Prostate gland (tissue), 2 donors: ENCODE measurements around the gene GEMIN4. TPM values are rescaled to one million over a fixed set of nuclear protein-coding genes. Genes with fewer than 3 reads are reported as not detected.
A peak's percentile ranks its signal among the peaks of the same experiment; 100 is the strongest.

ENCODE experiments used
- DNase-seq: peaks from one replicate; pipeline ENCODE4 v3.0.0-alpha.2; 2019; ENCODE audit warnings: low spot score
- H3K27ac ChIP-seq, 2 donors: fragments of 200-600 bp; sonication (generic); 2 replicates each; pipeline ENCODE4 v1.5.1; 2017 to 2019
- H3K27me3 ChIP-seq: fragments of 200-600 bp; sonication (generic); replicated peaks from 2 replicates; pipeline ENCODE4 v1.5.1; 2019; ENCODE audit not compliant: insufficient read depth
- H3K36me3 ChIP-seq, 2 donors: fragments of 200-600 bp; sonication (generic); 1 replicate in 1 of 2; 2 replicates in 1 of 2; pipeline versions ENCODE4 v1.5.1 to v1.8.1; 2017 to 2019
- H3K4me1 ChIP-seq: fragments of 200-600 bp; sonication (generic); replicated peaks from 2 replicates; pipeline ENCODE4 v1.5.1; 2019
- H3K4me3 ChIP-seq, 2 donors: fragments of 200-600 bp; sonication (generic); 2 replicates each; pipeline ENCODE4 v1.5.1; 2017 to 2019
- H3K9me3 ChIP-seq: fragments of 200-600 bp; sonication (generic); 2 replicates; pipeline ENCODE4 v1.5.1; 2017
- CTCF ChIP-seq, 4 experiments: fragments of 200-600 bp in 2 of 4; fragments of 450-650 bp in 2 of 4; sonication (generic) in 2 of 4; IDR thresholded peaks; 1 replicate in 3 of 4; 2 replicates in 1 of 4; pipeline ENCODE4 v1.5.1; 2016 to 2019; ENCODE audit warnings: antibody characterized with exemption in 4 of 4, mild to moderate bottlenecking in 2 of 4, moderate library complexity in 2 of 4
- POLR2A ChIP-seq: fragments of 450-650 bp; IDR thresholded peaks from one replicate; pipeline ENCODE4 v1.6.1; 2016; ENCODE audit warnings: antibody characterized with exemption, mild to moderate bottlenecking
- POLR2AphosphoS5 ChIP-seq: sonication (generic); formaldehyde crosslinking; IDR thresholded peaks from one replicate; pipeline ENCODE4 v1.6.1; 2017; ENCODE audit warnings: antibody characterized with exemption
- WGBS: methylation state at CpG from one replicate; pipeline ENCODE4 v1.1.5; 2018; 5-methylcytosine and 5-hydroxymethylcytosine counted together
- intact Hi-C: fragments of 100-400 bp; cut with DNase I; formaldehyde crosslinking; loops from one replicate; pipeline ENCODE4 v1.14.2; 2022
- total RNA-seq, 2 donors: library from RNA; depleted of rRNA; stranded (reverse); fragments of >200 nt; gene quantifications; one replicate each; pipeline ENCODE4 v1.1.0, GENCODE V29; 2016

GEMIN4 gene
- total RNA-seq, result 10 to 100 TPM; 27.9 to 33.1 TPM

DNA sequence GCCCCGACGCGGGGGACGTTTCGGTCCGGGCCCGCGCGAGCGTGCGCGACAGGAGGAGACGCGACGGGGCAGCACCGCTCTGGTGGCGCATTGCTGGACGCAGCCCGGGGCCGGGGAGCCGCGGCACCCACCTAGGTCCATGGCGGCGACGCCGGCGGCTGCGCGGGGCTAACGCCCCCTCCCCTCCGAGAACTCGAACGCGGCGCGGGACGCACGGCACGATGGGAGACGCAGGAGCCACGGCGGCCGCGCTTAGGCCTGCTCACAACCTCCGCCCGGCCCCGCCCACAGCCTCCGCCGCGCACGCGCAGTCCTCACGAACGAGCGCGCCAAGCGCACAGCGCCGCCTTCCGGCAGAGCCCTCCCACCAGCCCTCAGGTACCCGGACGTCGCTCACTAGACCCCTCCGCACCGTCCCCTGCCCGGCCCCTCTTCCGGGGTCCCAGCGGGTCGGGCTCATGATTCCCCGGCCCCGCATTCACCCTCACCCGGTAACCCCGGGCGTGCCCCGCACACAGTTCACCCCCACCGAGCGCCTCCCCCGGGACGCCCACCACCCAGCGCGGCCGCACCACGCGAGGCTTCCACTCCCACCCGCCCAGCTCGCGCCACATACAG lies at the start of gene GEMIN4:
Gene GEMIN4 (minus strand): TSS at position 263 of the 618 bp plus-strand sequence. CDS start 122 bp downstream, at position 141.
- WGBS, result 1% methylated on average over 40 of the region's 87 CpGs
- Histone ChIP-seq H3K4me3 (peak within 1 kb of the TSS; percentile 77 to 83), H3K4me1 (no peaks in the 10 kb centered on the region), H3K27ac (peak within 1 kb of the TSS; percentile 88 to 92), H3K27me3 (no peaks in the 10 kb centered on the region), H3K36me3 (no peaks in the 10 kb centered on the region), H3K9me3 (no peaks in the 10 kb centered on the region)
- intact Hi-C loops, result no loop called here
- DNase-seq, result peak; percentile 89
- TF ChIP-seq POLR2AphosphoS5 (peak; percentile 89), CTCF (IDR thresholded peaks at IDR 0.05) (peak; percentile 94 to 99 (median 97)), POLR2A (peak; percentile 81)

- DNase-seq, result no peak
- peaks cover 0 to 6% of the 10 kb centered on the region in 2 donors for H3K36me3 ChIP-seq
Measured at GRCh38 chr17:801660-802059, 49.6 kb upstream of the GEMIN4 start.

GRCh38 chr17:800446-801242 lies 48.6 kb upstream of the GEMIN4 start:
- intact Hi-C loops, result no loop called here
- Histone ChIP-seq H3K4me3 (no peak overlapping the region), H3K4me1 (no peaks in the 10 kb centered on the region), H3K27me3 (no peaks in the 10 kb centered on the region), H3K36me3 (peaks cover 0 to 6% of the 10 kb centered on the region in 2 donors), H3K27ac (no peak overlapping the region), H3K9me3 (no peaks in the 10 kb centered on the region)
- DNase-seq, result no peak
- no peak for TF ChIP-seq POLR2AphosphoS5
- 83% methylated on average over 39 of the region's 39 CpGs for WGBS

More at GRCh38 chr17:801660-802059, 49.6 kb upstream of the GEMIN4 start:
- no peak overlapping the region for H3K4me3 ChIP-seq
- H3K9me3 ChIP-seq, result no peaks in the 10 kb centered on the region
- intact Hi-C loops, result no loop called here
- no peak for TF ChIP-seq CTCF (IDR thresholded peaks at IDR 0.05)
- no peak for TF ChIP-seq POLR2AphosphoS5
- no peak for TF ChIP-seq POLR2A
- 76% methylated on average over 6 of the region's 6 CpGs for WGBS
- H3K4me1 ChIP-seq, result no peaks in the 10 kb centered on the region
- H3K27me3 ChIP-seq, result no peaks in the 10 kb centered on the region
- no peak overlapping the region for H3K27ac ChIP-seq

GRCh38 chr17:799261-799660 lies 47.2 kb upstream of the GEMIN4 start:
- DNase-seq, result no peak
- 82% methylated on average over 11 of the region's 11 CpGs for WGBS
- TF ChIP-seq CTCF (IDR thresholded peaks at IDR 0.05) (no peak), POLR2A (no peak), POLR2AphosphoS5 (no peak)
- no peak overlapping the region for H3K27ac ChIP-seq
- no peaks in the 10 kb centered on the region for H3K9me3 ChIP-seq
- no peak overlapping the region for H3K4me3 ChIP-seq
- no peaks in the 10 kb centered on the region for H3K4me1 ChIP-seq
- no peaks in the 10 kb centered on the region for H3K27me3 ChIP-seq
- intact Hi-C loops, result loop anchor here (5.0 kb wide), 1 partner anchor 48 kb away; no protein-coding TSS in a partner anchor
- peaks cover 0 to 6% of the 10 kb centered on the region in 2 donors for H3K36me3 ChIP-seq

DNA sequence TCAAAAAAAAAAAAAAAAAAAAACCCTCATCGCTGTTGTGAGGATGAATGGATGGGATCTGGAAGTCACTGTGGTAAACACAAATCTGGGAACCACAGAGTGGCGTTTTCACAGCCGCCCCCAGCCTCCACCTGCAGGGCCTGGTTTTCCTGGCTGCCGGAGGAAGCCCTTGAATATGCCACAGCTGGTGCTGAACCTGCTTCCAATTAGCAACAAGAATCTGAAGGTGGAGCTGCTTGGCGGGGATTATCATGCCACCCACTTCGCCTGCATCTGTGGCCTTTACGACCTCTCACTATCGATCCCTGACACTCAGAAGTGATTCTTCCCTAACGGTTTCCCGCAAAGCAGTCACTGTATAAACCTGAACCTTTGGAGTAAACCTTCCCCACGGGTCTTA lies 46.2 kb upstream of the GEMIN4 start:
- 68% methylated on average over 11 of the region's 11 CpGs for whole genome bisulfite sequencing
- no peaks in the 10 kb centered on the region for H3K4me1 ChIP-seq
- intact Hi-C loops, result loop anchor here (5.0 kb wide), 1 partner anchor 49 kb away; no protein-coding TSS in a partner anchor

More for the DNA sequence above, 46.2 kb upstream of the GEMIN4 start:
- Histone ChIP-seq H3K9me3 (no peaks in the 10 kb centered on the region), H3K27ac (no peak overlapping the region), H3K36me3 (peaks cover 0 to 6% of the 10 kb centered on the region in 2 donors), H3K27me3 (no peaks in the 10 kb centered on the region), H3K4me3 (no peak overlapping the region)
- TF ChIP-seq POLR2A (no peak), POLR2AphosphoS5 (no peak), CTCF (IDR thresholded peaks at IDR 0.05) (no peak)
- DNase-seq, result no peak
